ENCODE measurements around the gene SARNP. TPM values are rescaled to one million over a fixed set of nuclear protein-coding genes. Genes with fewer than 3 reads are reported as not detected.

SARNP gene
- total and polyA plus RNA-seq, 4 donors = 19.1 to 34.2 (median 25.6) TPM

- no peak for TF ChIP-seq SP1 (IDR thresholded peaks at IDR 0.05)
- TF ChIP-seq ZBTB33 (IDR thresholded peaks at IDR 0.05) = no peak
- no peak for TF ChIP-seq HNF4G (IDR thresholded peaks at IDR 0.05)
- no peak for TF ChIP-seq REST (IDR thresholded peaks at IDR 0.05)
- TF ChIP-seq RXRA (IDR thresholded peaks at IDR 0.05) = no peak
- no peak for TF ChIP-seq NR2F2 (IDR thresholded peaks at IDR 0.05)
- no peak for DNase-seq (ENCODE audit: low spot score)
- H3K4me1 ChIP-seq (ENCODE audit: control insufficient read depth in 4 of 4, insufficient read depth in 4 of 4, low read length in 3 of 4) = peaks cover 1 to 38% (median 30%) of the 10 kb centered on the region in 4 donors
- H3K27me3 ChIP-seq (ENCODE audit: control insufficient read depth in 4 of 4, insufficient read depth in 4 of 4, low read length in 3 of 4) = no peaks in the 10 kb centered on the region
- H3K36me3 ChIP-seq (ENCODE audit: control insufficient read depth in 4 of 4, insufficient read depth in 3 of 4, low read depth in 1 of 4, low read length in 3 of 4) = peaks cover 4 to 31% (median 20%) of the 10 kb centered on the region in 4 donors
- H3K9me3 ChIP-seq (ENCODE audit: control insufficient read depth in 4 of 4, low read length in 3 of 4) = no peaks in the 10 kb centered on the region
- no peak overlapping the region for H3K4me3 ChIP-seq (ENCODE audit: low read depth in 1 of 3, low read length in 3 of 3)
- peak overlapping the region in 1 of 2 donors; percentile 51 for H3K9ac ChIP-seq (ENCODE audit: low read depth in 1 of 2, low read length in 2 of 2)
- 87% methylated on average over 6 of the region's 6 CpGs for WGBS
- H3K27ac ChIP-seq (ENCODE audit: low read depth in 1 of 2, low read length in 2 of 2) = no peak overlapping the region
Observed at GRCh38 chr12:55818886-55819285, 1.4 kb upstream of the SARNP start.

- Histone ChIP-seq H3K4me1 (ENCODE audit: control insufficient read depth in 4 of 4, insufficient read depth in 4 of 4, low read length in 3 of 4) (peaks cover 0 to 32% (median 26%) of the 10 kb centered on the region in 4 donors), H3K27me3 (ENCODE audit: control insufficient read depth in 4 of 4, insufficient read depth in 4 of 4, low read length in 3 of 4) (no peaks in the 10 kb centered on the region), H3K9me3 (ENCODE audit: control insufficient read depth in 4 of 4, low read length in 3 of 4) (no peaks in the 10 kb centered on the region), H3K4me3 (ENCODE audit: low read depth in 1 of 3, low read length in 3 of 3) (peak overlapping the region; percentile 67 to 91 (median 72)), H3K36me3 (ENCODE audit: control insufficient read depth in 4 of 4, insufficient read depth in 3 of 4, low read depth in 1 of 4, low read length in 3 of 4) (peaks cover 8 to 31% (median 20%) of the 10 kb centered on the region in 4 donors), H3K27ac (ENCODE audit: low read depth in 1 of 2, low read length in 2 of 2) (peak overlapping the region; percentile 7 to 64), H3K9ac (ENCODE audit: low read depth in 1 of 2, low read length in 2 of 2) (peak overlapping the region; percentile 50 to 51)
- no peak for DNase-seq (ENCODE audit: low spot score)
- TF ChIP-seq GABPA (IDR thresholded peaks at IDR 0.05 in 1 of 2, conservative IDR thresholded peaks at IDR 0.05 in 1 of 2) (peak in 1 of 2 donors; percentile 73), TAF1 (conservative IDR thresholded peaks at IDR 0.05) (no peak), HNF4G (IDR thresholded peaks at IDR 0.05) (no peak), RAD21 (IDR thresholded peaks at IDR 0.05) (peak in 1 of 2 donors; percentile 4)
- 2% methylated on average over 17 of the region's 17 CpGs for WGBS
Observed at GRCh38 chr12:55818140-55818728, 710 bp upstream of the SARNP start.

- Histone ChIP-seq H3K36me3 (ENCODE audit: control insufficient read depth in 4 of 4, insufficient read depth in 3 of 4, low read depth in 1 of 4, low read length in 3 of 4) (peaks cover 7 to 21% (median 14%) of the 10 kb centered on the region in 4 donors), H3K27me3 (ENCODE audit: control insufficient read depth in 4 of 4, insufficient read depth in 4 of 4, low read length in 3 of 4) (no peaks in the 10 kb centered on the region), H3K9me3 (ENCODE audit: control insufficient read depth in 4 of 4, low read length in 3 of 4) (no peaks in the 10 kb centered on the region), H3K27ac (ENCODE audit: low read depth in 1 of 2, low read length in 2 of 2) (peak overlapping the region; percentile 86 to 90), H3K4me3 (ENCODE audit: low read depth in 1 of 3, low read length in 3 of 3) (peak overlapping the region; percentile 69 to 100 (median 87)), H3K9ac (ENCODE audit: low read depth in 1 of 2, low read length in 2 of 2) (peak overlapping the region; percentile 99), H3K4me1 (ENCODE audit: control insufficient read depth in 4 of 4, insufficient read depth in 4 of 4, low read length in 3 of 4) (peaks cover 0 to 25% (median 19%) of the 10 kb centered on the region in 4 donors)
- TF ChIP-seq RXRA (IDR thresholded peaks at IDR 0.05) (no peak), SP1 (IDR thresholded peaks at IDR 0.05) (no peak), EGR1 (IDR thresholded peaks at IDR 0.05; ENCODE audit: low read depth in 2 of 2) (no peak), FOXA2 (IDR thresholded peaks at IDR 0.05) (no peak), HNF4A (conservative IDR thresholded peaks at IDR 0.05) (no peak), CTCF (IDR thresholded peaks at IDR 0.05; ENCODE audit: low read depth, low read length, missing input control) (no peak), REST (IDR thresholded peaks at IDR 0.05) (no peak), RAD21 (IDR thresholded peaks at IDR 0.05) (peak in 1 of 2 donors; percentile 2)
- 1% methylated on average over 14 of the region's 14 CpGs for WGBS
- no peak for DNase-seq (ENCODE audit: low spot score)
Observed at GRCh38 chr12:55816881-55817344, 611 bp downstream of the SARNP start.
